ENCODE results near the gene HOXC11. TPM values are rescaled to one million over a fixed set of nuclear protein-coding genes. Genes with fewer than 3 reads are reported as not detected.

The HOXC11 gene
- polyA plus RNA-seq, 6 donors from 2014 or later, result not detected

DNA sequence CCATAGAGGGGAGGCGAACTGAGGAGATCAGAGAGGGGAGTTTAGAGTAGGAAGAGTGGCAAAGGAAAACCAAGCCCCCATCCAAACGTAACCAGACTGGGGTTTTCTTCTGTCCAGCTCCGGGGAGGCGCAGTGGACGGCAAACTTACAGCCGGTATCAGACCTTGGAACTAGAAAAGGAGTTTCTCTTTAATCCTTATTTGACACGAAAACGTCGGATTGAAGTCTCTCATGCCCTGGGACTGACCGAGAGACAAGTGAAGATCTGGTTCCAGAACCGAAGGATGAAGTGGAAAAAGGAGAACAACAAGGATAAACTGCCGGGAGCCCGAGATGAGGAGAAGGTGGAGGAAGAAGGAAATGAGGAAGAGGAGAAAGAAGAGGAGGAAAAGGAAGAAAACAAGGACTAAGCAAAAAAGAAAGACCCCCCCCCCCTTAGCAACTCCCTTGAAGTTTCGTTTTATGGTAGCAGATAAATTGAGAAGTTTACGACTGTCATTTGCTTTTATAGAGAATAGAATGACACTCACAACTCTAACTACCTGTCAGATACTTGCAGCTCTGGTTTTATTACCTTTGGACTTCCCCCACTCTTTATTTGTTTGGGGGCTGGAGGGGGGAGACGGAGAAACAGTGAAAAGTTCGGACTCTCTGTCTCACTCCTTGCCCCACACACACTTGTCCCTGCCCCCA is 38.2 kb downstream of the HOXC11 start:
- H3K4me3 Mint-ChIP-seq, result peak overlapping the region in 5 of 8 donors; percentile 7 to 46 (median 32)
- DNase-seq, result no peak
- H3K36me3 Mint-ChIP-seq, result no peaks in the 10 kb centered on the region
- no peak for ATAC-seq (ENCODE audit: low read depth in 2 of 2)
- peaks cover 77 to 94% (median 88%) of the 10 kb centered on the region in 3 donors for H3K27me3 Mint-ChIP-seq
- peaks cover 29 to 45% (median 40%) of the 10 kb centered on the region in 3 donors for H3K4me1 Mint-ChIP-seq
- peak overlapping the region in 3 of 6 donors; percentile 74 to 86 (median 78) for H3K27ac Mint-ChIP-seq
- peaks cover 0 to 9% (median 2%) of the 10 kb centered on the region in 7 donors for H3K9me3 Mint-ChIP-seq

DNA sequence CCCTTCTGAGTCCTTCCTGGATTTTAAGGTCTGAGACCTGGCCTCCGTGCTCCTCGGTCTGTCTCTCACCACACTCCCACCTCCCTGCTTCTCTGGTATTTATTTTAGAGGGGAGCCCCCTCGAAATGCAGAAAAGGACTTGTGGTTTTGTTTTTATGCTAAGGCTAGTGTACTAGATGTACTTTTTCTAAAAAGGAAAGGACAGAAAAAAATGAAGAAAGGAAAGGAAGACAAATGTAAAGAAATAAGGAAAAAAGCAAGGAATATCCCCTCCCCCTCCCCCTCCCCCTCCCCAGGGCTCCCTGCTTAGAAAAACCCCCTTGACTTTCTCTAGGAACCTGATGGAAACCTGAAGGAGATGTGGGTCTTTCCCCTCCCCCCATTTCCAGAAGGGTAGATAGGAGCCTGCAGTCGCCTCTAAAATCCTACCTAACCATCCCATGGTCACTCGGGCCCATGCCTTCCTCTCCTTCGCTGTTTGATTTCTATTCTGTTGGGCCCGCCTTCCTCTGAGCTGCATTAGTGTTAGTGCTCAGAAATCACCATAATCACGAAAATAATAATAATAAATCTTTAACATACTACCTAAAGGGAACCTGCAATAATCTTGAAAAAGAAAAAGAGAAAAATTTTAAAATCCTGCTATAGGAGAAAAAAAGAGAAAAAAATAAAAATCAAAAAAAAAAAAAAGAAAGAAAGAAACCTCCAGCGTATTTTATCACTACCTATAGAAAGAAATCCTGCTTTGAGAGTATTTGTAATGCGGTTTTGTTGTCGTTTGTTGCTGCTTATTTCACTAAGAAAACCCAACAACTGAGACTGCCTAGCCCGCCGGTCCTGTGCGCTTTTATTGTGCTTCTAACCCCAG is 39.0 kb downstream of the HOXC11 start:
- H3K4me1 Mint-ChIP-seq, result peaks cover 25 to 38% (median 36%) of the 10 kb centered on the region in 3 donors
- H3K9me3 Mint-ChIP-seq, result peaks cover 0 to 10% (median 2%) of the 10 kb centered on the region in 7 donors
- no peaks in the 10 kb centered on the region for H3K36me3 Mint-ChIP-seq
- peak overlapping the region in 3 of 6 donors; percentile 44 to 86 (median 74) for H3K27ac Mint-ChIP-seq
- peaks cover 75 to 87% (median 82%) of the 10 kb centered on the region in 3 donors for H3K27me3 Mint-ChIP-seq
- peak overlapping the region in 2 of 8 donors; percentile 32 to 46 for H3K4me3 Mint-ChIP-seq
- DNase-seq (no peak), ATAC-seq (ENCODE audit: low read depth in 2 of 2) (no peak)

DNA sequence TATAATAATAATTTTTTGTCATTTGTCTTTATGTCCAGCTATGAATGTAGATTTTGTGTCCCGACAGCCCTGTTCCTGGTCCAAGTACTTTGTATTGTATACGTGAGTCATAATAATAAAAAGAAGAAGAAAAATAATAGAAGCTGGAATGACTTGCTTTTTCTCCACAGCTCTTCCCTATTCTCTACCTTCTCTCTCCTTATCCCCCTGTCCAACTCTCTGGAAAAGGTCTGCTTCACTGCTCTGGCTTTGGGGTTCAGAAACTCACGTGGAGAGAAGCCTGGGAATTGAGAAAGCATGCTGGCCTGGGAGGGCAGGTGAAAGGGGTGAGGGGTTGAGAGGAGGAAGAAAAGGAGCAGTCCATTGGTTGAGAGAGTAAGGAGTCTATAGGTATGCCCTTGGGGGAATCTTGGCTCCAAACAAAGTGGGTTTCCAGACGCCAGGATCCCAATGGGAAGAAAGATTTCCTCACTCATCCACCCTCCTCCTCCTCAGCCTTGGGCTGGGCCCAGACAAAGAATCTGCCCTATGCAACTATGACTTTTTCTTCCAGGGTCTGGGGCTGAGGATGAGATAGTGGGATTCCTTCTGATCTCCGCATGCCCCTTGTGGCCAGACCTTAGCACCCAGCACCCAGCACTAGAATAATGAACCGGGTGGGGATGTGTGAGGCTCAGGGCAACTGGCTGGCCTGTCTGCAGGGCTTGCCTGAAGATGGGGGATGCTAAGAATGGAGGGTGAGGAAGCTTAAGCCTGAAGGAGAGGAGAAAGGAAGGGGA is 39.9 kb downstream of the HOXC11 start:
- Mint-ChIP-seq H3K9me3 (peaks cover 0 to 12% (median 2%) of the 10 kb centered on the region in 7 donors), H3K36me3 (no peaks in the 10 kb centered on the region), H3K27ac (peak overlapping the region in 2 of 6 donors; percentile 78 to 82), H3K27me3 (peaks cover 74 to 87% (median 82%) of the 10 kb centered on the region in 3 donors), H3K4me3 (peak overlapping the region in 2 of 8 donors; percentile 11 to 59), H3K4me1 (peaks cover 34 to 45% (median 41%) of the 10 kb centered on the region in 3 donors)
- DNase-seq, result no peak
- no peak for ATAC-seq (ENCODE audit: low read depth in 2 of 2)

DNA sequence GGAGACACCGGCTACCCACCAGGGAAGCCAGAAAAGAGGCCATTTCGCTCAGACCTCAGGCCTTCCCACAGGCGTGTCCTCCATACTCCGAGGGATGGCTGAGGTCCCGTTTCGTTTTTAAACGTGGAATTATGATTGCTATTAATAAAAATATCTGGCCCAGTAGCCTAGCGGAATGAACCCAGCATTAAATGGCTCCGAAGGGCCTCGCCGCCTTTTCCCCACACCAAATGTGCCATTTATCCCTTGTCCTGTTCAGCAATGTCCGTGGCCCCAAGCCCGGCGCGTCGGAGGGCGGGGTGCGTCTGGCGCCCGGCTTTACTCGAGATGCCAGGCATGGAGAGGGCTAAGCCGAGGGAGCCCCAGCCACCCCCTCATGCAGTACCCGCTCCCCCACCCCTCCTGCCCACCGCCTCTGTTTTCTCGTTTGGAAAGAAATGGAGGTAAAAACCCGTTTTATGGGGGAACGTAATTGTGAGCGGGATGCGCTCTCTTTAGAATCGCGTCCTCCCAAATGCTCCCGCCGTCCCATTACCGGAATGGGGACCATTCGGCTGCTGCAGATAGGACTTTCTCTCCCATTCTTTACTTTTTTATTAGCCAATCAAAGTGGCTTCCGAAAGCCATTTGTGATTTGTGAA is 41.6 kb downstream of the HOXC11 start:
- peaks cover 36 to 48% (median 38%) of the 10 kb centered on the region in 3 donors for H3K4me1 Mint-ChIP-seq
- ATAC-seq (ENCODE audit: low read depth in 2 of 2) (no peak), DNase-seq (no peak)
- peak overlapping the region in 3 of 6 donors; percentile 47 to 91 (median 91) for H3K27ac Mint-ChIP-seq
- H3K27me3 Mint-ChIP-seq, result peaks cover 65 to 84% (median 83%) of the 10 kb centered on the region in 3 donors
- no peaks in the 10 kb centered on the region for H3K36me3 Mint-ChIP-seq
- peaks cover 0 to 12% (median 2%) of the 10 kb centered on the region in 7 donors for H3K9me3 Mint-ChIP-seq
- H3K4me3 Mint-ChIP-seq, result peak overlapping the region in 5 of 8 donors; percentile 36 to 79 (median 60)

DNA sequence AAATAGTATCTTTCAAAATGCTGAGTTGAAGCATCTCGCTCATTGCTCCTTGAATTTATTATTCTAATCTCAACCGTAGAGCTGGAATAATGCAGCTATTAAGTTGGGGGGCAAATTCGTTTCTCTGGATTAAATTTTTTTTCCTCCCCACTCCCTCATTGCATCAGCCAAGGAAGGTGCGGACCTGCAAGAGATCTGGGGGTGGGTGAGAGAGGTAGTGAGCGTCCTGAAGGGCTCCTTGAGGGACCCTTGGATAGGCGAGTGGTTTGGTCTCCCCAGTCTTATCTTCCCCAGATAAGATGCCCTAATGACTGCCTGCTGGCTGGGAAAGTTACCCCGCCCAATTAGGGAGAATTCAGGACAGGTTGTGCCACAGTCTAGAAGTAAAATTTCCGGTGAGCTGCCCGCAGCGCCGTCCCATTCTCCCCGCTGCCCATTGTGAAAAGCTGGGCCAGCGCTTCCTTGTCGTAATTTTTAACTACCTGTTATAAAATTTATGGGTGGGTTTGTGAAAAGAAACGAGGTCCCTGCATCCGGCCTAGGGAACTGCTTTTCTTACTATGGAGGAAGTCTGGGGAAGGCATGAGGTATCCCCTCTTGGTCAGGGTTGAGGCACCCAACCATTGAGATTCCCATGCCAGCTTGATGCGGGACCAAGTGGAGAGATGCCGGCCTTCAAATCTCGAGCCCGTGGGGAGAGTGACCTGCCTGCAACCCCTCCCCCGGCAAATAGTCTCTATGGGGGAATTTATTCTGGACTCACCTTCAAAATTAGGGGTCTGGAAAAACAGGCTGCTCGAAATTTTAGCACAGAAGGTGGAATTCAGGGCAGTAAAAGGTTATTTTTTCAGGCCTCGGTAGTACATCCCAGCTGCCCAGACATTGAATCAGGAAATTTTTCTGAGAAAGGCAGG is 42.3 kb downstream of the HOXC11 start:
- H3K27ac Mint-ChIP-seq, result peak overlapping the region in 4 of 6 donors; percentile 47 to 91 (median 84)
- H3K27me3 Mint-ChIP-seq, result peaks cover 71 to 84% (median 83%) of the 10 kb centered on the region in 3 donors
- peak overlapping the region in 4 of 8 donors; percentile 36 to 79 (median 52) for H3K4me3 Mint-ChIP-seq
- no peak for DNase-seq
- no peak for ATAC-seq (ENCODE audit: low read depth in 2 of 2)
- H3K36me3 Mint-ChIP-seq, result no peaks in the 10 kb centered on the region
- H3K9me3 Mint-ChIP-seq, result peaks cover 0 to 13% (median 3%) of the 10 kb centered on the region in 7 donors
- peaks cover 34 to 49% (median 35%) of the 10 kb centered on the region in 3 donors for H3K4me1 Mint-ChIP-seq

DNA sequence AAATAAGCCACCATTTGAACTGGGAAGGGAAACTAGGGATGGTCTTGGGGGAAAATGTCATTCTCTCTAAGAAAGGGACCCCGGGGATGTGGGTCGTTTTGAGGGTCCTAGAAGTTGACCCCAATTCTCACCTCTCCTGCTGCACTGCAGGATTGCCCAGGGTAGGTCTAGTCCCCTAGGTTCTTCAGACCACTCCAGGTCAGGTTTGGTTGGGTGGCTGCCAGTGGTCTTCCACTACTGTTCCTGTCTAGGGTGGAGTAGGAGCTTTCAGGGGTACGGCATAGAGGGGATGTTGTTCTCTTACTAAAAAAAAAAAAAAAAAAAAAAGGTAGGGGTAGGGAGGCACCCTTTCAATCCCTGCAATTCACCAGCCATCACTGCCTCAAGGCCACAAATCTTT is 43.1 kb downstream of the HOXC11 start:
- Mint-ChIP-seq H3K9me3 (peaks cover 0 to 13% (median 3%) of the 10 kb centered on the region in 7 donors), H3K4me1 (peaks cover 29 to 46% (median 33%) of the 10 kb centered on the region in 3 donors), H3K36me3 (no peaks in the 10 kb centered on the region), H3K27ac (peak overlapping the region in 2 of 6 donors; percentile 48 to 70), H3K4me3 (peak overlapping the region in 1 of 8 donors; percentile 32), H3K27me3 (peaks cover 67 to 83% (median 82%) of the 10 kb centered on the region in 3 donors)
- DNase-seq (no peak), ATAC-seq (ENCODE audit: low read depth in 2 of 2) (no peak)

DNA sequence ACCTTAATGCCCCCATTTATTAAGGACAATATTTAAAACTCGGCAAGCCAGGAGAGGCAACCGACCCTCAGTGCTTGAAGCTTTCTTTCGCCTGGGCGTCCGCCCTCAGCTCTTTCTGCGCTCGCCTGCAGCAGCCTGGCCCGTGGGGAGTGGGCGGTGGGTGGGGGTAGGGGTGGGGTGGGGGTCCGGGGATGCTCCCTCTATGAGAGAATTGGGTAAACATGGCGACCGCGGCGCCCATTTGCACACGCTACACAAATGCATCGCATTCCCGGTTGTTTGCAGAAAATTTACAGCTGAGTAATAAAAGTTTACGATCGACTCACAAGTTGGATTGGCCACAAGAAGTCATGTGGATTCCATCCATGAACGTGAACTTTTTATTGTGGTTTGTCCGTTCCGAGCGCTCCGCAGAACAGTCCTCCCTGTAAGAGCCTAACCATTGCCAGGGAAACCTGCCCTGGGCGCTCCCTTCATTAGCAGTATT is 43.6 kb downstream of the HOXC11 start:
- Mint-ChIP-seq H3K36me3 (no peaks in the 10 kb centered on the region), H3K9me3 (peaks cover 0 to 13% (median 3%) of the 10 kb centered on the region in 7 donors), H3K27ac (peak overlapping the region in 1 of 6 donors; percentile 70), H3K4me3 (no peak overlapping the region), H3K27me3 (peaks cover 67 to 83% (median 82%) of the 10 kb centered on the region in 3 donors), H3K4me1 (peaks cover 24 to 41% (median 28%) of the 10 kb centered on the region in 3 donors)
- DNase-seq, result no peak
- ATAC-seq (ENCODE audit: low read depth in 2 of 2), result no peak

- H3K27me3 Mint-ChIP-seq, result peaks cover 68 to 83% (median 82%) of the 10 kb centered on the region in 3 donors
- peaks cover 0 to 13% (median 3%) of the 10 kb centered on the region in 7 donors for H3K9me3 Mint-ChIP-seq
- H3K27ac Mint-ChIP-seq, result peak overlapping the region in 3 of 6 donors; percentile 53 to 88 (median 81)
- peak overlapping the region; percentile 61 to 94 (median 86) for H3K4me3 Mint-ChIP-seq
- ATAC-seq (ENCODE audit: low read depth in 2 of 2) (peak; percentile 24 to 29), DNase-seq (no peak)
- H3K4me1 Mint-ChIP-seq, result peaks cover 22 to 36% (median 25%) of the 10 kb centered on the region in 3 donors
- H3K36me3 Mint-ChIP-seq, result no peaks in the 10 kb centered on the region
Measured at GRCh38 chr12:54017027-54017788, 44.3 kb downstream of the HOXC11 start.

DNA sequence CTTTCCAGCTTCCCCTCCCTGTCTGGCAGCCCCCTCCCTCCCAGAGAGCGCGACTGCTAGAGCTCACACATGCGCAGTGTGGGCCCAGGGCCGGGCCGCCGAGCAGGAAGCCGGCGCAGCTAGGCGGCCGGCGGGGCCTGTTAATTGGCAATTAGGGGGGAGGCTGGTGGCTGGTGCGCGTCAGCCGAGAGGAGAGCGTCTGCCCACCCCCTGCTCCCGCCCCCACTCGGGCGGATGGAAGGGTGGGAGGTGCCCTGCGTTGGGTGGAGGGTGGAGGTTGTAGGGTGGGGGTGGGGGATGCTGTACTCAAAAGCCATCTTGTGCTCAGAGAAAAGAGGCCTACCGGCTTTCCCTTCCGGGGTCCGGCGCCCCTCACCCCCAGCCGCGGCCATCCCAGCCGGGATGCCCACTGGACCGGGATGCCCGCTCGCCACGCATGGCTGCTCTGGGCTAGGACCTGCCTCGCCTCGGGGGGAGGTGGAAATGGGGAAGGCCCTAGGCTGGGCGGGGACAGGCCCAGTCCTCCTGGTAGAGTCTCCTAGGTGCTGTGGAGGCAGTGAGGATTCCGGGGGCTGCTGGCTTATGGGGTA is 45.0 kb downstream of the HOXC11 start:
- ATAC-seq (ENCODE audit: low read depth in 2 of 2), result peak; percentile 78

GRCh38 chr12:54018468-54018984 is 45.6 kb downstream of the HOXC11 start:
- ATAC-seq (ENCODE audit: low read depth in 2 of 2) (no peak), DNase-seq (no peak)
- no peaks in the 10 kb centered on the region for H3K36me3 Mint-ChIP-seq
- H3K27ac Mint-ChIP-seq, result peak overlapping the region in 3 of 6 donors; percentile 31 to 88 (median 53)
- H3K4me3 Mint-ChIP-seq, result peak overlapping the region; percentile 61 to 91 (median 78)
- peaks cover 66 to 84% (median 82%) of the 10 kb centered on the region in 3 donors for H3K27me3 Mint-ChIP-seq
- H3K9me3 Mint-ChIP-seq, result peaks cover 0 to 12% (median 3%) of the 10 kb centered on the region in 7 donors
- peaks cover 22 to 36% (median 25%) of the 10 kb centered on the region in 3 donors for H3K4me1 Mint-ChIP-seq

More for the DNA sequence above, 45.0 kb downstream of the HOXC11 start:
- Mint-ChIP-seq H3K4me3 (peak overlapping the region; percentile 61 to 94 (median 86)), H3K4me1 (peaks cover 22 to 36% (median 25%) of the 10 kb centered on the region in 3 donors), H3K27me3 (peaks cover 66 to 84% (median 82%) of the 10 kb centered on the region in 3 donors), H3K36me3 (no peaks in the 10 kb centered on the region), H3K27ac (peak overlapping the region in 3 of 6 donors; percentile 31 to 88 (median 53)), H3K9me3 (peaks cover 0 to 12% (median 3%) of the 10 kb centered on the region in 7 donors)
- peak; percentile 67 for DNase-seq
